HCT116 (cell line): ENCODE results near the gene MICU2. TPM values are rescaled to one million over a fixed set of nuclear protein-coding genes. Genes with fewer than 3 reads are reported as not detected.

Experiments
- ATAC-seq: fragments of 200-7000 bp; cut with Tn5 transposase; 2 replicates; pipeline ENCODE4 v1.9.1; 2020; ENCODE audit warnings: mild to moderate bottlenecking, moderate library complexity
- BruUV-seq: library from RNA; stranded (reverse); fragments of 400-500 nt; replicated peaks from 2 replicates; lab custom pipeline; 2021; lab: Mats Ljungman, UMichigan
- CTCF ChIA-PET: fragments of 300-600 bp; sonication (Branson Sonifier 250); formaldehyde crosslinking; loops from one replicate; lab custom pipeline; 2021; ENCODE audit warnings: antibody characterized with exemption; lab: Charles Lee
- POLR2A ChIA-PET: fragments of 300-600, 350-600 bp; sonication (Branson Sonifier 250); formaldehyde crosslinking; loops from one replicate; lab custom pipeline; 2021; ENCODE audit warnings: antibody characterized with exemption; lab: Charles Lee
- RAD21 ChIA-PET, 2 experiments: fragments of 300-600 bp; sonication (Branson Sonifier 250); formaldehyde crosslinking; loops; one replicate each; lab custom pipeline; 2023; ENCODE audit warnings: low total read pairs in 2 of 2; ENCODE audit not compliant: uncharacterized antibody in 2 of 2, unreplicated experiment in 2 of 2, low non-redundant PET in 1 of 2; lab: Charles Lee
- DNase-seq: peaks from one replicate; pipeline ENCODE4 v3.0.0-alpha.2; 2010; ENCODE audit warnings: low read depth, low spot score
- H2AFZ ChIP-seq: fragments of 200-600 bp; shearing (Covaris generic), sonication (generic); 2 replicates; pipeline ENCODE4 v1.6.1; 2017; ENCODE audit warnings: low read depth, mixed run types, mixed read lengths, antibody characterized with exemption, low read length; ENCODE audit not compliant: poor library complexity, severe bottlenecking
- H3K27ac ChIP-seq: 2 replicates; pipeline ENCODE4 v1.5.1; 2012; ENCODE audit warnings: low read depth, low read length
- H3K27me3 ChIP-seq: fragments of 200-600 bp; sonication (generic); 2 replicates; pipeline ENCODE4 v1.6.1; 2016; ENCODE audit warnings: mixed run types, low read length, mixed read lengths; ENCODE audit not compliant: insufficient read depth
- H3K36me3 ChIP-seq, 2 experiments: fragments of 200-500 bp in 1 of 2; fragments of 200-600 bp in 1 of 2; sonication (Bioruptor generic) in 1 of 2; sonication (generic) in 1 of 2; 2 replicates each; pipeline versions ENCODE4 v1.5.1 to v1.6.1; 2014 to 2016; ENCODE audit warnings: low read length in 2 of 2, inconsistent platforms in 1 of 2, mixed read lengths in 1 of 2, mixed run types in 1 of 2; ENCODE audit not compliant: insufficient read depth in 2 of 2, control insufficient read depth in 1 of 2
- H3K4me1 ChIP-seq, 2 experiments: fragments of 200-600 bp in 1 of 2; sonication (generic) in 1 of 2; 2 replicates each; pipeline versions ENCODE4 v1.5.1 to v1.6.1; 2012 to 2017; ENCODE audit warnings: low read length in 2 of 2, inconsistent platforms in 1 of 2, mild to moderate bottlenecking in 1 of 2, mixed read lengths in 1 of 2, mixed run types in 1 of 2, moderate library complexity in 1 of 2; ENCODE audit not compliant: insufficient read depth in 2 of 2, control insufficient read depth in 1 of 2
- H3K4me2 ChIP-seq: fragments of 200-600 bp; sonication (generic); 2 replicates; pipeline ENCODE4 v1.6.1; 2017; ENCODE audit warnings: mixed run types, low read length, mixed read lengths
- H3K4me3 ChIP-seq, 2 experiments: fragments of 200-600 bp in 1 of 2; sonication (generic) in 1 of 2; replicated peaks in 1 of 2; 2 replicates each; pipeline ENCODE4 v1.5.1; 2011 to 2016; ENCODE audit warnings: low read length in 2 of 2, control low read depth in 1 of 2, low read depth in 1 of 2, mild to moderate bottlenecking in 1 of 2, mixed read lengths in 1 of 2, mixed run types in 1 of 2
- H3K79me2 ChIP-seq: fragments of 200-600 bp; sonication (generic); 2 replicates; pipeline ENCODE4 v1.6.1; 2017; ENCODE audit warnings: mild to moderate bottlenecking, mixed run types, low read length, moderate library complexity, mixed read lengths; ENCODE audit not compliant: insufficient read depth
- H3K9ac ChIP-seq: fragments of 200-600 bp; sonication (generic); 2 replicates; pipeline ENCODE4 v1.6.1; 2016; ENCODE audit warnings: low read length, mixed read lengths
- H3K9me2 ChIP-seq: fragments of 200-600 bp; sonication (generic), shearing (Covaris generic); 2 replicates; pipeline ENCODE4 v1.6.1; 2017; ENCODE audit warnings: mixed run types, mild to moderate bottlenecking, moderate library complexity; ENCODE audit not compliant: insufficient read depth
- H3K9me3 ChIP-seq, 2 experiments: fragments of 200-500 bp in 1 of 2; fragments of 200-600 bp in 1 of 2; sonication (Bioruptor generic) in 1 of 2; sonication (generic) in 1 of 2; 2 replicates each; pipeline ENCODE4 v1.6.1; 2014 to 2017; ENCODE audit warnings: low read length in 2 of 2, mixed read lengths in 2 of 2, inconsistent platforms in 1 of 2, low read depth in 1 of 2, mild to moderate bottlenecking in 1 of 2, mixed run types in 1 of 2, moderate library complexity in 1 of 2; ENCODE audit not compliant: control insufficient read depth in 1 of 2, insufficient read depth in 1 of 2
- H4K20me1 ChIP-seq: fragments of 200-600 bp; sonication (generic), shearing (Covaris generic); 2 replicates; pipeline ENCODE4 v1.6.1; 2017; ENCODE audit warnings: mixed run types, mild to moderate bottlenecking, moderate library complexity; ENCODE audit not compliant: insufficient read depth
- CBX3 ChIP-seq: IDR thresholded peaks from 2 replicates; pipeline ENCODE4 v1.6.1; 2012; ENCODE audit warnings: low read depth
- CEBPB ChIP-seq: IDR thresholded peaks from 2 replicates; pipeline ENCODE4 v1.6.1; 2012; ENCODE audit warnings: low read depth
- CTCF ChIP-seq, 3 experiments: fragments of 200-600 bp in 1 of 3; sonication (generic) in 1 of 3; IDR thresholded peaks in 2 of 3; conservative IDR thresholded peaks in 1 of 3; 2 replicates each; pipeline ENCODE4 v1.5.1; 2012 to 2017; ENCODE audit warnings: low read depth in 2 of 3, low read length in 2 of 3, antibody characterized with exemption in 1 of 3, borderline replicate concordance in 1 of 3, control low read depth in 1 of 3, mild to moderate bottlenecking in 1 of 3, mixed read lengths in 1 of 3, mixed run types in 1 of 3, moderate library complexity in 1 of 3; ENCODE audit not compliant: insufficient read depth in 1 of 3
- EGR1 ChIP-seq: IDR thresholded peaks from 2 replicates; pipeline ENCODE4 v1.6.1; 2012; ENCODE audit warnings: low read depth
- ELF1 ChIP-seq: IDR thresholded peaks from 2 replicates; pipeline ENCODE4 v1.6.1; 2012; ENCODE audit warnings: low read depth, borderline replicate concordance
- EZH2 ChIP-seq: fragments of 200-600 bp; sonication (generic); IDR thresholded peaks from 2 replicates; pipeline ENCODE4 v1.6.1; 2017; ENCODE audit warnings: antibody characterized with exemption, mixed run types
- POLR2A ChIP-seq: IDR thresholded peaks from 2 replicates; pipeline ENCODE4 v1.7.0; 2011; ENCODE audit warnings: borderline replicate concordance; ENCODE audit not compliant: insufficient read depth, insufficient read length; ENCODE audit errors: extremely low read depth
- POLR2AphosphoS5 ChIP-seq: IDR thresholded peaks from 2 replicates; pipeline ENCODE4 v1.6.1; 2011; ENCODE audit warnings: mild to moderate bottlenecking, low read depth, low read length, moderate library complexity
- RAD21 ChIP-seq: IDR thresholded peaks from 2 replicates; pipeline ENCODE4 v1.6.1; 2012; ENCODE audit warnings: low read depth, mild to moderate bottlenecking
- SIN3A ChIP-seq: IDR thresholded peaks from 2 replicates; pipeline ENCODE4 v1.6.1; 2012; ENCODE audit warnings: low read depth
- SRF ChIP-seq: IDR thresholded peaks from 2 replicates; pipeline ENCODE4 v1.6.1; 2012; ENCODE audit warnings: low read depth
- YY1 ChIP-seq: IDR thresholded peaks from 2 replicates; pipeline ENCODE4 v1.6.1; 2011; ENCODE audit warnings: low read length, low read depth, moderate library complexity, mild to moderate bottlenecking; ENCODE audit not compliant: insufficient replicate concordance; ENCODE audit errors: extremely low read depth
- ZBTB33 ChIP-seq: IDR thresholded peaks from 2 replicates; pipeline ENCODE4 v1.6.1; 2011; ENCODE audit warnings: mild to moderate bottlenecking, low read length, moderate library complexity; ENCODE audit not compliant: insufficient replicate concordance; ENCODE audit errors: extremely low read depth
- ZFX ChIP-seq: fragments of 450-650 bp; IDR thresholded peaks from 2 replicates; pipeline ENCODE4 v1.6.1; 2017
- intact Hi-C: fragments of 100-400 bp; cut with micrococcal nuclease; formaldehyde crosslinking; loops from 2 replicates; pipeline ENCODE4 v1.10.0; 2022
- total RNA-seq: library from RNA; stranded (reverse); gene quantifications from one replicate; pipeline ENCODE4 v1.2.1, GENCODE V29; 2021; ENCODE audit not compliant: unreplicated experiment

The MICU2 gene
- total RNA-seq, 1 experiment from 2014 or later, result 41.0 TPM

GRCh38 chr13:21470785-21471184 is 133.2 kb downstream of the MICU2 start:
- no peaks in the 10 kb centered on the region for H3K79me2 ChIP-seq
- no peak overlapping the region for H3K4me2 ChIP-seq
- H3K9ac ChIP-seq, result no peak overlapping the region
- intact Hi-C loops, result loop anchor here (10.0 kb wide), 1 partner anchor 1276 kb away; the partner anchor contains the start of gene GJB2
- ATAC-seq (no peak), DNase-seq (no peak)
- H4K20me1 ChIP-seq, result no peaks in the 10 kb centered on the region
- ChIA-PET CTCF (interaction anchor here (0.6 kb wide), 1 partner anchor 290 kb away, joined by 3 read pairs; no protein-coding TSS in a partner anchor), POLR2A (no interaction called here), RAD21 (no interaction called here)
- H3K9me2 ChIP-seq, result no peaks in the 10 kb centered on the region
- no peak for TF ChIP-seq SIN3A
- TF ChIP-seq YY1, result no peak
- no peak for TF ChIP-seq CTCF (IDR thresholded peaks at IDR 0.05 in 2 of 3, conservative IDR thresholded peaks at IDR 0.05 in 1 of 3; ENCODE audit: borderline replicate concordance in 1 of 3, insufficient read depth in 1 of 3, low read depth in 2 of 3, low read length in 2 of 3)
- no peak for TF ChIP-seq CBX3
- TF ChIP-seq ELF1, result no peak
- TF ChIP-seq ZFX, result no peak
- no peaks in the 10 kb centered on the region for H3K27me3 ChIP-seq
- no peaks in the 10 kb centered on the region for H3K9me3 ChIP-seq
- H2AFZ ChIP-seq, result no peak overlapping the region
- no peaks in the 10 kb centered on the region for H3K36me3 ChIP-seq
- H3K4me3 ChIP-seq, result no peak overlapping the region
- no peaks in the 10 kb centered on the region for H3K4me1 ChIP-seq
- H3K27ac ChIP-seq, result no peak overlapping the region
- no TSS peak for BruUV-seq

- ChIA-PET RAD21 (no interaction called here), CTCF (no interaction called here), POLR2A (no interaction called here)
- Histone ChIP-seq H3K36me3 (no peaks in the 10 kb centered on the region), H3K4me2 (no peak overlapping the region), H2AFZ (no peak overlapping the region), H3K9me3 (no peaks in the 10 kb centered on the region), H3K79me2 (no peaks in the 10 kb centered on the region), H3K9me2 (no peaks in the 10 kb centered on the region), H3K27me3 (no peaks in the 10 kb centered on the region), H3K27ac (no peak overlapping the region), H3K4me3 (no peak overlapping the region), H4K20me1 (no peaks in the 10 kb centered on the region), H3K4me1 (no peaks in the 10 kb centered on the region), H3K9ac (no peak overlapping the region)
- ATAC-seq (no peak), DNase-seq (no peak)
- intact Hi-C loops, result no loop called here
- TF ChIP-seq EGR1 (no peak), POLR2AphosphoS5 (no peak), ZBTB33 (no peak), RAD21 (no peak), SRF (no peak), CEBPB (no peak), EZH2 (no peak), POLR2A (no peak)
- no TSS peak for BruUV-seq
Measured at GRCh38 chr13:21466527-21466926, 137.4 kb downstream of the MICU2 start.
